ENCODE data around the gene MUL1. TPM values are rescaled to one million over a fixed set of nuclear protein-coding genes. Genes with fewer than 3 reads are reported as not detected.

Gene MUL1
- total and polyA plus RNA-seq, 2 of the 4 experiments (the other 2 are of a cell fraction): 20.7 to 21.1 TPM

- no peak overlapping the region for H4K5ac ChIP-seq (ENCODE audit: low read depth, low read length)
- no peak overlapping the region for H3K4me2 ChIP-seq (ENCODE audit: low read depth, low read length)
- H3K4me3 ChIP-seq (ENCODE audit: insufficient read depth, low read depth, low read length): no peak overlapping the region
- no peak overlapping the region for H2BK5ac ChIP-seq (ENCODE audit: low read depth, low read length, poor library complexity, severe bottlenecking)
- BruUV-seq (replicated peaks): no TSS peak
- TF ChIP-seq RAD21 (IDR thresholded peaks at IDR 0.05; ENCODE audit: low read length): no peak
- no peak for TF ChIP-seq RCOR1 (IDR thresholded peaks at IDR 0.05; ENCODE audit: insufficient replicate concordance, low read length)
- TF ChIP-seq CHD1 (IDR thresholded peaks at IDR 0.05; ENCODE audit: low read depth, low read length): no peak
- TF ChIP-seq CEBPB (IDR thresholded peaks at IDR 0.05; ENCODE audit: low read depth, low read length): no peak
- TF ChIP-seq MAZ (IDR thresholded peaks at IDR 0.05; ENCODE audit: borderline replicate concordance, low read depth, low read length): no peak
- no peak for TF ChIP-seq CTCF (conservative IDR thresholded peaks at IDR 0.05; ENCODE audit: low read depth, low read length)
- TF ChIP-seq MAFK (IDR thresholded peaks at IDR 0.05; ENCODE audit: low read depth, low read length): no peak
- no peak for TF ChIP-seq RFX5 (IDR thresholded peaks at IDR 0.05; ENCODE audit: low read depth, low read length)
- no peak for TF ChIP-seq MXI1 (IDR thresholded peaks at IDR 0.05; ENCODE audit: borderline replicate concordance, low read depth, low read length)
- no peaks in the 10 kb centered on the region for H3K79me1 ChIP-seq (ENCODE audit: low read depth in 1 of 2, low read length in 2 of 2)
- no peak overlapping the region for H3K9ac ChIP-seq (ENCODE audit: low read depth, low read length)
- H3K9me3 ChIP-seq (ENCODE audit: control insufficient read depth, insufficient read depth, low read length): no peaks in the 10 kb centered on the region
- H3K14ac ChIP-seq (replicated peaks; ENCODE audit: low read depth, low read length): no peak overlapping the region
- H3K56ac ChIP-seq (ENCODE audit: extremely low read depth, insufficient read depth, low read length): no peak overlapping the region
- no peak overlapping the region for H2AK5ac ChIP-seq (ENCODE audit: low read depth, low read length)
- H2AK9ac ChIP-seq (replicated peaks; ENCODE audit: low read depth, low read length, poor library complexity): no peak overlapping the region
- H4K8ac ChIP-seq (ENCODE audit: low read depth in 2 of 2, low read length in 2 of 2): no peak overlapping the region
- no peak overlapping the region for H4K91ac ChIP-seq (ENCODE audit: insufficient read depth, low read depth, low read length)
- ChIA-PET POLR2A (ENCODE audit: unreplicated experiment) (no interaction called here), CTCF (interaction anchor here (0.6 kb wide), 1 partner anchor 25 kb away, joined by 3 read pairs; no protein-coding TSS in a partner anchor)
- no peak for ATAC-seq (ENCODE audit: low read depth)
- no peaks in the 10 kb centered on the region for H3K4me1 ChIP-seq (ENCODE audit: control insufficient read depth, insufficient read depth, low read length)
- no peaks in the 10 kb centered on the region for H3K9me1 ChIP-seq (ENCODE audit: insufficient read depth, low read length)
- H3K18ac ChIP-seq (ENCODE audit: low read depth, low read length): no peak overlapping the region
- in situ Hi-C loops (cut with MboI; ENCODE audit: low sequenced_read_pairs): loop anchor here (25.0 kb wide), 1 partner anchor 666 kb away; no protein-coding TSS in a partner anchor
- dilution Hi-C loops (cut with HindIII; ENCODE audit: low sequenced_read_pairs, unreplicated experiment): no loop called here
- intact Hi-C loops (cut with micrococcal nuclease): no loop called here
- H3K23ac ChIP-seq (ENCODE audit: low read depth, low read length): no peak overlapping the region
- no peak overlapping the region for H2BK120ac ChIP-seq (ENCODE audit: low read depth, low read length)
- DNase-seq: no peak
- H4K20me1 ChIP-seq (ENCODE audit: insufficient read depth, low read length): no peaks in the 10 kb centered on the region
- no peak overlapping the region for H2BK20ac ChIP-seq (ENCODE audit: low read depth, low read length)
- H2BK15ac ChIP-seq (ENCODE audit: low read depth, low read length): no peak overlapping the region
- H3K27ac ChIP-seq (ENCODE audit: insufficient read depth, low read length): no peak overlapping the region
- H3K27me3 ChIP-seq (ENCODE audit: control insufficient read depth, insufficient read depth, low read length): peaks cover 49% of the 10 kb centered on the region
- H3K4ac ChIP-seq (ENCODE audit: low read depth, low read length): no peak overlapping the region
- WGBS, 2 experiments (ENCODE audit: extremely low coverage in 2 of 2, insufficient read length in 1 of 2): 83% methylated on average over 2 of the region's 3 CpGs; no CpG with 5 or more reads in 1 of the 2 experiments
- no peak overlapping the region for H2AFZ ChIP-seq (replicated peaks; ENCODE audit: low read length, poor library complexity)
- no peaks in the 10 kb centered on the region for H3K36me3 ChIP-seq (ENCODE audit: control insufficient read depth, insufficient read depth, low read length)
These were observed 38.7 kb upstream of the MUL1 start for GRCh38 chr1:20546637-20547036.

All from IMR-90 (cell line).